ENCODE results near the gene PROM2. TPM values are rescaled to one million over a fixed set of nuclear protein-coding genes. Genes with fewer than 3 reads are reported as not detected.

Gene PROM2
- total and polyA plus RNA-seq, 2 experiments from 2014 or later, result 2.1 to 2.2 TPM

GRCh38 chr2:95333056-95333455 is 58.8 kb downstream of the PROM2 start:
- no peak overlapping the region for H2AFZ ChIP-seq
- H3K4me1 Mint-ChIP-seq, result no peaks in the 10 kb centered on the region
- H3K9me3 Mint-ChIP-seq, result no peaks in the 10 kb centered on the region
- H3K4me3 ChIP-seq, result no peak overlapping the region
- no peaks in the 10 kb centered on the region for H3F3A ChIP-seq (replicated peaks; ENCODE audit: low read depth)
- H3K4me3 Mint-ChIP-seq, result no peak overlapping the region
- no peaks in the 10 kb centered on the region for H4K20me1 ChIP-seq (replicated peaks; ENCODE audit: insufficient read depth)
- H3K27ac Mint-ChIP-seq, result no peak overlapping the region
- DNase-seq (ENCODE audit: low spot score) (no peak), ATAC-seq (no peak)
- H3K36me3 Mint-ChIP-seq (ENCODE audit: low read depth), result no peaks in the 10 kb centered on the region
- no peak overlapping the region for H3K4me2 ChIP-seq
- no peaks in the 10 kb centered on the region for H3K4me1 ChIP-seq (ENCODE audit: insufficient read depth)
- no peaks in the 10 kb centered on the region for H3K79me2 ChIP-seq (replicated peaks; ENCODE audit: insufficient read depth)
- no peaks in the 10 kb centered on the region for H3K36me3 ChIP-seq (ENCODE audit: insufficient read depth)
- no peak overlapping the region for H3K27ac ChIP-seq (ENCODE audit: low read depth)
- no peaks in the 10 kb centered on the region for H3K9me2 ChIP-seq (ENCODE audit: insufficient read depth)
- no peaks in the 10 kb centered on the region for H3K27me3 ChIP-seq (ENCODE audit: insufficient read depth)
- peaks cover 11% of the 10 kb centered on the region for H3K27me3 Mint-ChIP-seq (ENCODE audit: insufficient read depth, low read depth, poor library complexity)
- TF ChIP-seq REST (IDR thresholded peaks at IDR 0.05; ENCODE audit: unreplicated experiment) (no peak), ZNF331 (CRISPR knock-in tag; IDR thresholded peaks at IDR 0.05; ENCODE audit: low read depth) (no peak), POLR2AphosphoS5 (IDR thresholded peaks at IDR 0.05; ENCODE audit: low read depth) (no peak), CREB1 (CRISPR knock-in tag; IDR thresholded peaks at IDR 0.05; ENCODE audit: low read depth) (no peak), NANOG (IDR thresholded peaks at IDR 0.05; ENCODE audit: borderline replicate concordance) (no peak)

GRCh38 chr2:95333888-95334338 is 59.7 kb downstream of the PROM2 start:
- no peaks in the 10 kb centered on the region for H3K9me3 Mint-ChIP-seq
- no peaks in the 10 kb centered on the region for H3K36me3 Mint-ChIP-seq (ENCODE audit: low read depth)
- H3K27me3 ChIP-seq (ENCODE audit: insufficient read depth), result no peaks in the 10 kb centered on the region
- H3K4me1 ChIP-seq (ENCODE audit: insufficient read depth), result no peaks in the 10 kb centered on the region
- no peaks in the 10 kb centered on the region for H3F3A ChIP-seq (replicated peaks; ENCODE audit: low read depth)
- ATAC-seq (no peak), DNase-seq (ENCODE audit: low spot score) (no peak)
- no peaks in the 10 kb centered on the region for H3K4me1 Mint-ChIP-seq
- H3K4me3 Mint-ChIP-seq, result no peak overlapping the region
- no peaks in the 10 kb centered on the region for H4K20me1 ChIP-seq (replicated peaks; ENCODE audit: insufficient read depth)
- H2AFZ ChIP-seq, result no peak overlapping the region
- no peak overlapping the region for H3K27ac ChIP-seq (ENCODE audit: low read depth)
- no peak overlapping the region for H3K27ac Mint-ChIP-seq
- no peaks in the 10 kb centered on the region for H3K36me3 ChIP-seq (ENCODE audit: insufficient read depth)
- no peaks in the 10 kb centered on the region for H3K9me2 ChIP-seq (ENCODE audit: insufficient read depth)
- peaks cover 6% of the 10 kb centered on the region for H3K27me3 Mint-ChIP-seq (ENCODE audit: insufficient read depth, low read depth, poor library complexity)
- H3K4me2 ChIP-seq, result no peak overlapping the region
- no peak overlapping the region for H3K4me3 ChIP-seq
- no peaks in the 10 kb centered on the region for H3K79me2 ChIP-seq (replicated peaks; ENCODE audit: insufficient read depth)
- TF ChIP-seq REST (IDR thresholded peaks at IDR 0.05; ENCODE audit: unreplicated experiment) (no peak), ZNF462 (CRISPR knock-in tag; IDR thresholded peaks at IDR 0.05) (no peak), EZH2 (IDR thresholded peaks at IDR 0.05; ENCODE audit: low read depth, unreplicated experiment) (no peak)

Measured in GM23338 (cell line).